K562 (cell line): Measurements from ENCODE around the gene ASS1. TPM values are rescaled to one million over a fixed set of nuclear protein-coding genes. Genes with fewer than 3 reads are reported as not detected.

ENCODE experiments used
- HCFC1 ChIP-seq: IDR thresholded peaks from 2 replicates; pipeline ENCODE4 v1.6.1; 2012; ENCODE audit warnings: low read depth, low read length, improper control_type of control experiment
- KAT2B ChIP-seq: IDR thresholded peaks from one replicate; pipeline ENCODE4 v1.6.1; 2012; ENCODE audit warnings: low read depth, mild to moderate bottlenecking, control low read depth, inconsistent platforms, low read length, moderate library complexity
- KLF6 ChIP-seq: fragments of 250-450 bp; sonication (Bioruptor Pico); IDR thresholded peaks from 2 replicates; pipeline ENCODE4 v1.4.0; 2020; ENCODE audit warnings: mild to moderate bottlenecking, moderate library complexity, borderline replicate concordance
- MEIS2 ChIP-seq: fragments of 450-650 bp; IDR thresholded peaks from 2 replicates; pipeline ENCODE4 v1.6.1; 2014; ENCODE audit warnings: mild to moderate bottlenecking; ENCODE audit not compliant: partially characterized antibody
- MTA3 ChIP-seq: fragments of 450-650 bp; formaldehyde crosslinking; IDR thresholded peaks from 2 replicates; pipeline ENCODE4 v1.6.1; 2017; ENCODE audit warnings: mild to moderate bottlenecking, borderline replicate concordance
- NR2C2 ChIP-seq, 2 experiments: fragments of 200-800 bp in 1 of 2; sonication (Bioruptor generic) in 1 of 2; sonication (generic) in 1 of 2; formaldehyde crosslinking in 1 of 2; IDR thresholded peaks; 2 replicates each; pipeline versions ENCODE4 v1.6.1 to v1.8.0; 2016 to 2022; ENCODE audit warnings: mild to moderate bottlenecking in 1 of 2, missing compliant biosample characterization in 1 of 2, missing genetic modification characterization in 1 of 2, missing genetic modification reagents in 1 of 2
- NR2F6 ChIP-seq: fragments of 450-650 bp; formaldehyde crosslinking; IDR thresholded peaks from 2 replicates; pipeline ENCODE4 v1.4.0; 2020; ENCODE audit warnings: mild to moderate bottlenecking
- POLR2AphosphoS2 ChIP-seq: IDR thresholded peaks from 2 replicates; pipeline ENCODE4 v1.6.1; 2012; ENCODE audit warnings: low read length, improper control_type of control experiment
- SLC30A9 ChIP-seq: fragments of 250-450 bp; sonication (Bioruptor Pico); IDR thresholded peaks from 2 replicates; pipeline ENCODE4 v1.8.0; 2022; ENCODE audit warnings: mild to moderate bottlenecking, moderate library complexity
- SMAD4 ChIP-seq: fragments of 250-450 bp; sonication (Bioruptor Pico); conservative IDR thresholded peaks from 2 replicates; pipeline ENCODE4 v1.8.0; 2021; ENCODE audit warnings: inconsistent platforms, mild to moderate bottlenecking, moderate library complexity
- SMARCA4 ChIP-seq: fragments of 450-650 bp; IDR thresholded peaks from 2 replicates; pipeline ENCODE4 v1.6.1; 2016
- SRSF3 ChIP-seq: fragments of 200-400 bp; formaldehyde crosslinking; IDR thresholded peaks from 2 replicates; pipeline ENCODE4 v1.6.1; 2016; ENCODE audit warnings: mild to moderate bottlenecking, low read length, moderate library complexity; ENCODE audit not compliant: insufficient read depth
- ZNF197 ChIP-seq: fragments of 200-800 bp; sonication (Bioruptor generic); IDR thresholded peaks from 2 replicates; pipeline ENCODE4 v1.6.1; 2016; ENCODE audit warnings: low read depth, missing genetic modification characterization, missing compliant biosample characterization
- ZNF24 ChIP-seq: fragments of 450-650 bp; IDR thresholded peaks from 2 replicates; pipeline ENCODE4 v1.6.1; 2016
- ZNF444 ChIP-seq: fragments of 250-450 bp; sonication (Bioruptor Pico); IDR thresholded peaks from 2 replicates; pipeline ENCODE4 v1.4.0; 2020; ENCODE audit warnings: mild to moderate bottlenecking, moderate library complexity
- ZNF780A ChIP-seq: fragments of 250-450 bp; sonication (Bioruptor Pico); IDR thresholded peaks from 2 replicates; pipeline ENCODE4 v1.5.0; 2021; ENCODE audit warnings: mild to moderate bottlenecking
- ZNF785 ChIP-seq: fragments of 250-450 bp; sonication (Bioruptor Pico); IDR thresholded peaks from 2 replicates; pipeline ENCODE4 v1.4.0; 2020; ENCODE audit warnings: mild to moderate bottlenecking
- polyA plus RNA-seq, 8 experiments: library from polyadenylated mRNA; depleted of rRNA in 4 of 8; stranded (reverse) in 5 of 8; unstranded in 3 of 8; fragments of >200 nt; fragmentation: Nextera tagmentation in 2 of 8; fragmentation: Illumina TruSeq in 1 of 8; extraction: Ambion mirVana in 2 of 8; extraction: Trizol in 1 of 8; gene quantifications; 2 replicates each; pipeline versions ENCODE4 v1.2.1 to v1.2.3, GENCODE V29; 2011 to 2014; ENCODE audit warnings: inconsistent platforms in 1 of 8, missing spikeins in 1 of 8
- total RNA-seq, 7 experiments: library from RNA; depleted of rRNA in 6 of 7; stranded (reverse); fragments of >200 nt in 6 of 7; fragmentation: Illumina TruSeq in 2 of 7; extraction: Trizol in 2 of 7; gene quantifications; 2 replicates each; pipeline versions ENCODE4 v1.2.1 to v1.2.3, GENCODE V29; 2011 to 2021; ENCODE audit warnings: low replicate concordance in 1 of 7
- TF ChIP-seq, protein P1 (sequence below): fragments of 250-450 bp; sonication (Bioruptor Pico); IDR thresholded peaks from 2 replicates; pipeline ENCODE4 v1.4.0; 2020; ENCODE audit warnings: mild to moderate bottlenecking
- TF ChIP-seq, protein P2 (sequence below): sonication (generic); formaldehyde crosslinking; IDR thresholded peaks from 2 replicates; pipeline ENCODE4 v1.8.0; 2022; ENCODE audit warnings: mild to moderate bottlenecking, missing genetic modification reagents
- TF ChIP-seq, protein P3 (sequence below), 2 experiments: fragments of 150-350 bp in 1 of 2; IDR thresholded peaks; 2 replicates each; pipeline ENCODE4 v1.6.1; 2012 to 2016; ENCODE audit warnings: low read depth in 2 of 2, low read length in 2 of 2, mild to moderate bottlenecking in 1 of 2, moderate library complexity in 1 of 2

Gene ASS1
- total and polyA plus RNA-seq, 9 of the 15 experiments (the other 6 are each of a cell fraction or from before 2014, with no cell fraction given) = 1.5 to 5.7 (median 3.7) TPM

- TF ChIP-seq MEIS2 = peak; percentile 10
- TF ChIP-seq KAT2B = no peak
- TF ChIP-seq KLF6 (CRISPR knock-in tag) = no peak
- no peak for TF ChIP-seq ZNF444
- no peak for TF ChIP-seq SLC30A9 (CRISPR knock-in tag)
- TF ChIP-seq, protein P1, sequence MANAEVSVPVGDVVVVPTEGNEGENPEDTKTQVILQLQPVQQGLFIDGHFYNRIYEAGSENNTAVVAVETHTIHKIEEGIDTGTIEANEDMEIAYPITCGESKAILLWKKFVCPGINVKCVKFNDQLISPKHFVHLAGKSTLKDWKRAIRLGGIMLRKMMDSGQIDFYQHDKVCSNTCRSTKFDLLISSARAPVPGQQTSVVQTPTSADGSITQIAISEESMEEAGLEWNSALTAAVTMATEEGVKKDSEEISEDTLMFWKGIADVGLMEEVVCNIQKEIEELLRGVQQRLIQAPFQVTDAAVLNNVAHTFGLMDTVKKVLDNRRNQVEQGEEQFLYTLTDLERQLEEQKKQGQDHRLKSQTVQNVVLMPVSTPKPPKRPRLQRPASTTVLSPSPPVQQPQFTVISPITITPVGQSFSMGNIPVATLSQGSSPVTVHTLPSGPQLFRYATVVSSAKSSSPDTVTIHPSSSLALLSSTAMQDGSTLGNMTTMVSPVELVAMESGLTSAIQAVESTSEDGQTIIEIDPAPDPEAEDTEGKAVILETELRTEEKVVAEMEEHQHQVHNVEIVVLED (CRISPR knock-in tag) = no peak
- TF ChIP-seq ZNF197 = no peak
- no peak for TF ChIP-seq ZNF780A
- no peak for TF ChIP-seq SMAD4
- TF ChIP-seq, protein P2, sequence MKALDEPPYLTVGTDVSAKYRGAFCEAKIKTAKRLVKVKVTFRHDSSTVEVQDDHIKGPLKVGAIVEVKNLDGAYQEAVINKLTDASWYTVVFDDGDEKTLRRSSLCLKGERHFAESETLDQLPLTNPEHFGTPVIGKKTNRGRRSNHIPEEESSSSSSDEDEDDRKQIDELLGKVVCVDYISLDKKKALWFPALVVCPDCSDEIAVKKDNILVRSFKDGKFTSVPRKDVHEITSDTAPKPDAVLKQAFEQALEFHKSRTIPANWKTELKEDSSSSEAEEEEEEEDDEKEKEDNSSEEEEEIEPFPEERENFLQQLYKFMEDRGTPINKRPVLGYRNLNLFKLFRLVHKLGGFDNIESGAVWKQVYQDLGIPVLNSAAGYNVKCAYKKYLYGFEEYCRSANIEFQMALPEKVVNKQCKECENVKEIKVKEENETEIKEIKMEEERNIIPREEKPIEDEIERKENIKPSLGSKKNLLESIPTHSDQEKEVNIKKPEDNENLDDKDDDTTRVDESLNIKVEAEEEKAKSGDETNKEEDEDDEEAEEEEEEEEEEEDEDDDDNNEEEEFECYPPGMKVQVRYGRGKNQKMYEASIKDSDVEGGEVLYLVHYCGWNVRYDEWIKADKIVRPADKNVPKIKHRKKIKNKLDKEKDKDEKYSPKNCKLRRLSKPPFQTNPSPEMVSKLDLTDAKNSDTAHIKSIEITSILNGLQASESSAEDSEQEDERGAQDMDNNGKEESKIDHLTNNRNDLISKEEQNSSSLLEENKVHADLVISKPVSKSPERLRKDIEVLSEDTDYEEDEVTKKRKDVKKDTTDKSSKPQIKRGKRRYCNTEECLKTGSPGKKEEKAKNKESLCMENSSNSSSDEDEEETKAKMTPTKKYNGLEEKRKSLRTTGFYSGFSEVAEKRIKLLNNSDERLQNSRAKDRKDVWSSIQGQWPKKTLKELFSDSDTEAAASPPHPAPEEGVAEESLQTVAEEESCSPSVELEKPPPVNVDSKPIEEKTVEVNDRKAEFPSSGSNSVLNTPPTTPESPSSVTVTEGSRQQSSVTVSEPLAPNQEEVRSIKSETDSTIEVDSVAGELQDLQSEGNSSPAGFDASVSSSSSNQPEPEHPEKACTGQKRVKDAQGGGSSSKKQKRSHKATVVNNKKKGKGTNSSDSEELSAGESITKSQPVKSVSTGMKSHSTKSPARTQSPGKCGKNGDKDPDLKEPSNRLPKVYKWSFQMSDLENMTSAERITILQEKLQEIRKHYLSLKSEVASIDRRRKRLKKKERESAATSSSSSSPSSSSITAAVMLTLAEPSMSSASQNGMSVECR (CRISPR knock-in tag) = no peak
- TF ChIP-seq NR2F6 (CRISPR knock-in tag) = no peak
- TF ChIP-seq, protein P3, sequence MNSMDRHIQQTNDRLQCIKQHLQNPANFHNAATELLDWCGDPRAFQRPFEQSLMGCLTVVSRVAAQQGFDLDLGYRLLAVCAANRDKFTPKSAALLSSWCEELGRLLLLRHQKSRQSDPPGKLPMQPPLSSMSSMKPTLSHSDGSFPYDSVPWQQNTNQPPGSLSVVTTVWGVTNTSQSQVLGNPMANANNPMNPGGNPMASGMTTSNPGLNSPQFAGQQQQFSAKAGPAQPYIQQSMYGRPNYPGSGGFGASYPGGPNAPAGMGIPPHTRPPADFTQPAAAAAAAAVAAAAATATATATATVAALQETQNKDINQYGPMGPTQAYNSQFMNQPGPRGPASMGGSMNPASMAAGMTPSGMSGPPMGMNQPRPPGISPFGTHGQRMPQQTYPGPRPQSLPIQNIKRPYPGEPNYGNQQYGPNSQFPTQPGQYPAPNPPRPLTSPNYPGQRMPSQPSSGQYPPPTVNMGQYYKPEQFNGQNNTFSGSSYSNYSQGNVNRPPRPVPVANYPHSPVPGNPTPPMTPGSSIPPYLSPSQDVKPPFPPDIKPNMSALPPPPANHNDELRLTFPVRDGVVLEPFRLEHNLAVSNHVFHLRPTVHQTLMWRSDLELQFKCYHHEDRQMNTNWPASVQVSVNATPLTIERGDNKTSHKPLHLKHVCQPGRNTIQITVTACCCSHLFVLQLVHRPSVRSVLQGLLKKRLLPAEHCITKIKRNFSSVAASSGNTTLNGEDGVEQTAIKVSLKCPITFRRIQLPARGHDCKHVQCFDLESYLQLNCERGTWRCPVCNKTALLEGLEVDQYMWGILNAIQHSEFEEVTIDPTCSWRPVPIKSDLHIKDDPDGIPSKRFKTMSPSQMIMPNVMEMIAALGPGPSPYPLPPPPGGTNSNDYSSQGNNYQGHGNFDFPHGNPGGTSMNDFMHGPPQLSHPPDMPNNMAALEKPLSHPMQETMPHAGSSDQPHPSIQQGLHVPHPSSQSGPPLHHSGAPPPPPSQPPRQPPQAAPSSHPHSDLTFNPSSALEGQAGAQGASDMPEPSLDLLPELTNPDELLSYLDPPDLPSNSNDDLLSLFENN (IDR thresholded peaks at IDR 0.05; ENCODE audit: low read depth in 2 of 2, low read length in 2 of 2) = peak in 1 of 2 experiments; percentile 78; a peak in 2 of 4 replicates
- peak; percentile 69; the same call in 1 of the 2 replicates for TF ChIP-seq ZNF24
- TF ChIP-seq SMARCA4 = no peak
- TF ChIP-seq POLR2AphosphoS2 = no peak
- no peak for TF ChIP-seq ZNF785 (CRISPR knock-in tag)
- no peak for TF ChIP-seq MTA3
- no peak for TF ChIP-seq NR2C2 (CRISPR knock-in tag; IDR thresholded peaks at IDR 0.05)
- no peak for TF ChIP-seq NR2C2 (tag; IDR thresholded peaks at IDR 0.05)
- no peak for TF ChIP-seq SRSF3
- TF ChIP-seq HCFC1 = no peak
Observed at GRCh38 chr9:130498298-130498917, 53.6 kb downstream of the ASS1 start (continued).
